Stimulated activated CD8-positive, alpha-beta memory T cell treated with anti-CD3 and anti-CD28 coated beads, Interleukin-7, amount 100 ng/mL, for 24 hours (primary cell): ENCODE results near the gene PLVAP.

Experiments used
- DNase-seq: peaks from one replicate; pipeline ENCODE4 v3.0.0-alpha.2; 2020; ENCODE audit warnings: low read depth

Gene PLVAP

GRCh38 chr19:17357078-17357666, 20.0 kb downstream of the PLVAP start:
- no peak for DNase-seq

- DNase-seq, result no peak
Observed at GRCh38 chr19:17353386-17353785, 23.8 kb downstream of the PLVAP start.

GRCh38 chr19:17352608-17353280, 24.4 kb downstream of the PLVAP start:
- DNase-seq, result no peak

GRCh38 chr19:17351815-17352435, 25.2 kb downstream of the PLVAP start:
- no peak for DNase-seq

GRCh38 chr19:17348700-17349099, 28.4 kb downstream of the PLVAP start:
- no peak for DNase-seq

GRCh38 chr19:17347877-17348276, 29.3 kb downstream of the PLVAP start:
- no peak for DNase-seq

GRCh38 chr19:17347361-17347760, 29.8 kb downstream of the PLVAP start:
- DNase-seq, result no peak

- peak; percentile 61 for DNase-seq
Observed at GRCh38 chr19:17346109-17346671, 31.0 kb downstream of the PLVAP start.

GRCh38 chr19:17341845-17342244, 35.3 kb downstream of the PLVAP start:
- DNase-seq, result no peak

GRCh38 chr19:17341386-17341785, 35.8 kb downstream of the PLVAP start:
- DNase-seq, result no peak

GRCh38 chr19:17340871-17341357, 36.2 kb downstream of the PLVAP start:
- no peak for DNase-seq

- no peak for DNase-seq
Observed at GRCh38 chr19:17340302-17340870, 36.8 kb downstream of the PLVAP start.

GRCh38 chr19:17339088-17339741, 37.9 kb downstream of the PLVAP start:
- DNase-seq, result peak; percentile 35

- no peak for DNase-seq
Observed at GRCh38 chr19:17338433-17339078, 38.6 kb downstream of the PLVAP start.

- peak; percentile 17 for DNase-seq
Observed at GRCh38 chr19:17337675-17338432, 39.3 kb downstream of the PLVAP start.

GRCh38 chr19:17336872-17337674, 40.1 kb downstream of the PLVAP start, which contains the start of gene GTPBP3:
TSS of gene GTPBP3 (plus strand) at chr19:17337553. CDS start at chr19:17337612, 59 bp downstream.
- DNase-seq, result peak; percentile 91

GRCh38 chr19:17335575-17335974, 41.6 kb downstream of the PLVAP start:
- DNase-seq, result no peak

GRCh38 chr19:17334414-17335409, 42.4 kb downstream of the PLVAP start, which contains the start of gene ANO8:
TSS of gene ANO8 (minus strand) at chr19:17334855. CDS start at chr19:17334670, 185 bp downstream.
- DNase-seq, result peak; percentile 94
